HG03175 (cell line): ENCODE results near the gene TBX15.
"Not testable (repeated sequence)": the region's sequence is repeated elsewhere in the genome, so short reads cannot be mapped to it uniquely, and the experiment has no call there.

Experiments used
- ATAC-seq: cut with Tn5 transposase; IDR thresholded peaks from one replicate; pipeline ENCODE4 v1.9.1; 2021; ENCODE audit warnings: mild to moderate bottlenecking, moderate library complexity; ENCODE audit not compliant: unreplicated experiment

Gene TBX15

GRCh38 chr1:118928739-118929554 is 59.2 kb downstream of the TBX15 start:
- no peak for ATAC-seq

GRCh38 chr1:118927427-118928187 is 60.5 kb downstream of the TBX15 start:
- ATAC-seq: no peak

GRCh38 chr1:118926261-118926660 is 61.9 kb downstream of the TBX15 start:
- no peak for ATAC-seq

- no peak for ATAC-seq
Measured at GRCh38 chr1:118925651-118926050, 62.5 kb downstream of the TBX15 start.

- no peak for ATAC-seq
Measured at GRCh38 chr1:118923319-118923718, 64.8 kb downstream of the TBX15 start.

GRCh38 chr1:118921994-118922393 is 66.1 kb downstream of the TBX15 start:
- no peak for ATAC-seq

GRCh38 chr1:118920124-118920717 is 67.9 kb downstream of the TBX15 start:
- ATAC-seq: no peak

- no peak for ATAC-seq
Measured at GRCh38 chr1:118918940-118919259, 69.2 kb downstream of the TBX15 start.

- peak; percentile 74 for ATAC-seq
Measured at GRCh38 chr1:118918230-118918939, 69.8 kb downstream of the TBX15 start.

- not testable (repeated sequence) for ATAC-seq
Measured at GRCh38 chr1:118916346-118916745, 71.8 kb downstream of the TBX15 start.

- ATAC-seq: peak; percentile 65
Measured at GRCh38 chr1:118914379-118915161, 73.6 kb downstream of the TBX15 start.

- ATAC-seq: no peak
Measured at GRCh38 chr1:118913818-118914217, 74.3 kb downstream of the TBX15 start.

GRCh38 chr1:118912574-118912973 is 75.6 kb downstream of the TBX15 start:
- ATAC-seq: no peak

- ATAC-seq: no peak
Measured at GRCh38 chr1:118911571-118911970, 76.6 kb downstream of the TBX15 start.

- no peak for ATAC-seq
Measured at GRCh38 chr1:118907466-118907865, 80.7 kb downstream of the TBX15 start.

GRCh38 chr1:118905671-118906070 is 82.5 kb downstream of the TBX15 start:
- no peak for ATAC-seq

- ATAC-seq: no peak
Measured at GRCh38 chr1:118905196-118905595, 82.9 kb downstream of the TBX15 start.

- ATAC-seq: no peak
Measured at GRCh38 chr1:118902711-118903191, 85.4 kb downstream of the TBX15 start.

GRCh38 chr1:118902299-118902698 is 85.8 kb downstream of the TBX15 start:
- ATAC-seq: no peak
